NT2/D1 (cell line): ENCODE data around the gene RIMBP2.

Source experiments
- SUZ12 ChIP-seq: IDR thresholded peaks from 2 replicates; pipeline ENCODE4 v1.6.1; 2011; ENCODE audit not compliant: insufficient read length, insufficient read depth; ENCODE audit errors: extremely low read depth
- YY1 ChIP-seq: IDR thresholded peaks from 2 replicates; pipeline ENCODE4 v1.6.1; 2011; ENCODE audit not compliant: insufficient read length, insufficient read depth
- ZNF274 ChIP-seq: IDR thresholded peaks from 2 replicates; pipeline ENCODE4 v1.6.1; 2011; ENCODE audit warnings: mild to moderate bottlenecking, low read depth, low read length

DNA sequence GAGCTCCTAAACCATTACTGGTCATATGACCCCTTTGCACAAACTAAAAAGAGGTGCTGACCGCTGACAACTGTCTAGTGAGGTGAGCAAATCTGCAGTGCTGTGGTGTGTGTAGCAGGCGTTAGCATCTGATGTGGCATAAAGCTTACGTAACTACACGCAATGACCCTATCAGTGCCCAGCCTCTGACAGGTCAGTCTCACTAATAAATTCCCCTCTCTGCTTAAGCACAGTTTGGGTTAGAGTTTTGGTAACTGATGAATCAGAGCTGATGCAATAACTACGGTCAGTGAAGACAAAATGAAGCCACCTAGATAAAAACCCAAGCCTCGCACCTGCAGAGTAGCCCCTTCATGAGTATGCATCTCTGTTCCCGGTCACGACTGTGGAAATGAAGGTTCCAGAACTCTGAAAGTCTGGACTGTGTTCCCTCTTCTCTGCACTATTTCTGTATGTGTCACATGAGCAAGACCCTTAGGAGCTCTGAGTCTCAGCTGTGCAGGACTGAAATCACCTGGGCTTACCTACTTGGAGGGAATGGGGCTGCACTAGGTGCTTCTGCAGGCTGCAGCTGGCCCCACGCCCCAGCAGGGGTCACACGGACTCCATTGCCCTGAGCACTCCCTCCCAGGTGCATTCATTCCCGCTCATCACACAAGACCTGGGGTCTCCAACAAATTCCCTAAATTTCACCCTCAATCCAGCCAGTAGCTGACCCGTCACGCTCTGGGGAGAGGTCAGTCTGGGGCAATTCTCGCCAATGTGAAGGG lies 54.4 kb downstream of the RIMBP2 start:
- no peak for TF ChIP-seq YY1
- TF ChIP-seq ZNF274 = no peak
- TF ChIP-seq SUZ12 = no peak
